SU-DHL-6 (cell line): Measurements from ENCODE around the gene INPP4B.

Source experiments
- H2AFZ ChIP-seq: fragments of 200-600 bp; sonication (generic); 2 replicates; pipeline ENCODE4 v1.6.1; 2014; ENCODE audit warnings: low read depth, mild to moderate bottlenecking, moderate library complexity, mixed read lengths, antibody characterized with exemption, low read length; ENCODE audit not compliant: severe bottlenecking
- H3F3A ChIP-seq: fragments of 200-600 bp; shearing (Covaris generic); 2 replicates; pipeline ENCODE4 v1.6.0; 2016; ENCODE audit warnings: antibody characterized with exemption, mild to moderate bottlenecking; ENCODE audit not compliant: insufficient read depth
- H3K27ac ChIP-seq: fragments of 200-600 bp; sonication (generic); 2 replicates; pipeline ENCODE4 v1.5.1; 2016; ENCODE audit warnings: low read depth, mild to moderate bottlenecking, low read length, moderate library complexity, mixed read lengths
- H3K27me3 ChIP-seq: fragments of 200-600 bp; sonication (generic), shearing (Covaris generic); 2 replicates; pipeline ENCODE4 v1.6.0; 2014; ENCODE audit warnings: mild to moderate bottlenecking, low read length
- H3K36me3 ChIP-seq: fragments of 200-600 bp; sonication (generic); 2 replicates; pipeline ENCODE4 v1.6.1; 2014; ENCODE audit warnings: mild to moderate bottlenecking, low read length, mixed read lengths
- H3K4me2 ChIP-seq: fragments of 300-600, 200-600 bp; shearing (Covaris generic), sonication (generic); 2 replicates; pipeline ENCODE4 v1.6.0; 2014; ENCODE audit warnings: low read length, low read depth, mild to moderate bottlenecking; ENCODE audit not compliant: poor library complexity, severe bottlenecking
- H3K4me3 ChIP-seq: fragments of 200-600 bp; sonication (generic); 2 replicates; pipeline ENCODE4 v1.5.1; 2014; ENCODE audit warnings: antibody characterized with exemption, low read length, mild to moderate bottlenecking, mixed read lengths; ENCODE audit not compliant: insufficient read depth, poor library complexity, severe bottlenecking
- H3K79me2 ChIP-seq: fragments of 200-600 bp; sonication (generic); 2 replicates; pipeline ENCODE4 v1.6.1; 2014; ENCODE audit warnings: mild to moderate bottlenecking, low read length, moderate library complexity; ENCODE audit not compliant: insufficient read depth
- H3K9ac ChIP-seq: fragments of 200-600 bp; sonication (generic); 2 replicates; pipeline ENCODE4 v1.7.0; 2014; ENCODE audit warnings: mild to moderate bottlenecking, low read length
- H3K9me2 ChIP-seq: fragments of 200-600 bp; sonication (generic); replicated peaks from 2 replicates; pipeline ENCODE4 v1.6.1; 2014; ENCODE audit warnings: low read length; ENCODE audit not compliant: insufficient read depth
- H3K9me3 ChIP-seq: fragments of 200-600 bp; sonication (generic); 2 replicates; pipeline ENCODE4 v1.6.1; 2014; ENCODE audit warnings: low read length, mixed read lengths; ENCODE audit not compliant: insufficient read depth
- H4K20me1 ChIP-seq: fragments of 200-600 bp; sonication (generic); 2 replicates; pipeline ENCODE4 v1.6.1; 2014; ENCODE audit warnings: low read depth, mild to moderate bottlenecking, antibody characterized with exemption, low read length, moderate library complexity, mixed read lengths
- CTCF ChIP-seq: fragments of 200-600 bp; sonication (generic); IDR thresholded peaks from one replicate; pipeline ENCODE4 v1.5.1; 2017; ENCODE audit warnings: antibody characterized with exemption, mild to moderate bottlenecking, low read length, moderate library complexity; ENCODE audit not compliant: insufficient read depth, poor library complexity, severe bottlenecking
- EZH2phosphoT487 ChIP-seq: fragments of 200-600 bp; sonication (generic), shearing (Covaris generic); conservative IDR thresholded peaks from 2 replicates; pipeline ENCODE4 v1.6.1; 2018; ENCODE audit warnings: mild to moderate bottlenecking, antibody characterized with exemption, low read length, moderate library complexity, mixed read lengths

Gene INPP4B

GRCh38 chr4:142698552-142698951 is 147.5 kb downstream of the INPP4B start:
- Histone ChIP-seq H3K4me2 (no peak overlapping the region), H3K36me3 (no peaks in the 10 kb centered on the region), H3K27ac (no peak overlapping the region), H3K4me3 (no peak overlapping the region), H2AFZ (no peak overlapping the region), H4K20me1 (no peaks in the 10 kb centered on the region), H3K79me2 (no peaks in the 10 kb centered on the region), H3K9me3 (no peaks in the 10 kb centered on the region), H3K9ac (no peak overlapping the region), H3F3A (no peaks in the 10 kb centered on the region), H3K9me2 (no peaks in the 10 kb centered on the region), H3K27me3 (no peaks in the 10 kb centered on the region)
- TF ChIP-seq EZH2phosphoT487 (no peak), CTCF (no peak)

GRCh38 chr4:142697928-142698327 is 148.2 kb downstream of the INPP4B start:
- TF ChIP-seq CTCF: no peak
- no peak for TF ChIP-seq EZH2phosphoT487
- Histone ChIP-seq H3K9ac (no peak overlapping the region), H3K36me3 (no peaks in the 10 kb centered on the region), H3K9me2 (no peaks in the 10 kb centered on the region), H3K4me2 (no peak overlapping the region), H4K20me1 (no peaks in the 10 kb centered on the region), H3F3A (no peaks in the 10 kb centered on the region), H2AFZ (no peak overlapping the region), H3K79me2 (no peaks in the 10 kb centered on the region), H3K4me3 (no peak overlapping the region), H3K27ac (no peak overlapping the region), H3K9me3 (no peaks in the 10 kb centered on the region), H3K27me3 (no peaks in the 10 kb centered on the region)

GRCh38 chr4:142697320-142697719 is 148.8 kb downstream of the INPP4B start:
- Histone ChIP-seq H3K9me2 (no peaks in the 10 kb centered on the region), H3K27ac (no peak overlapping the region)

More at GRCh38 chr4:142697320-142697719, 148.8 kb downstream of the INPP4B start:
- no peak overlapping the region for H3K4me3 ChIP-seq
- H3K79me2 ChIP-seq: no peaks in the 10 kb centered on the region
- H3K36me3 ChIP-seq: no peaks in the 10 kb centered on the region
- H3F3A ChIP-seq: no peaks in the 10 kb centered on the region
- H3K4me2 ChIP-seq: no peak overlapping the region
- no peaks in the 10 kb centered on the region for H3K27me3 ChIP-seq
- no peaks in the 10 kb centered on the region for H4K20me1 ChIP-seq
- no peak overlapping the region for H2AFZ ChIP-seq
- TF ChIP-seq CTCF (no peak), EZH2phosphoT487 (no peak)
- H3K9ac ChIP-seq: no peak overlapping the region
- H3K9me3 ChIP-seq: no peaks in the 10 kb centered on the region
